ENCODE data around the gene MYH9.
"Not testable (repeated sequence)": the region's sequence is repeated elsewhere in the genome, so short reads cannot be mapped to it uniquely, and the experiment has no call there.

MYH9 gene

GRCh38 chr22:36257948-36258670, 129.7 kb downstream of the MYH9 start:
- no peak for DNase-seq (ENCODE audit: low spot score)
- TF ChIP-seq, protein P1, sequence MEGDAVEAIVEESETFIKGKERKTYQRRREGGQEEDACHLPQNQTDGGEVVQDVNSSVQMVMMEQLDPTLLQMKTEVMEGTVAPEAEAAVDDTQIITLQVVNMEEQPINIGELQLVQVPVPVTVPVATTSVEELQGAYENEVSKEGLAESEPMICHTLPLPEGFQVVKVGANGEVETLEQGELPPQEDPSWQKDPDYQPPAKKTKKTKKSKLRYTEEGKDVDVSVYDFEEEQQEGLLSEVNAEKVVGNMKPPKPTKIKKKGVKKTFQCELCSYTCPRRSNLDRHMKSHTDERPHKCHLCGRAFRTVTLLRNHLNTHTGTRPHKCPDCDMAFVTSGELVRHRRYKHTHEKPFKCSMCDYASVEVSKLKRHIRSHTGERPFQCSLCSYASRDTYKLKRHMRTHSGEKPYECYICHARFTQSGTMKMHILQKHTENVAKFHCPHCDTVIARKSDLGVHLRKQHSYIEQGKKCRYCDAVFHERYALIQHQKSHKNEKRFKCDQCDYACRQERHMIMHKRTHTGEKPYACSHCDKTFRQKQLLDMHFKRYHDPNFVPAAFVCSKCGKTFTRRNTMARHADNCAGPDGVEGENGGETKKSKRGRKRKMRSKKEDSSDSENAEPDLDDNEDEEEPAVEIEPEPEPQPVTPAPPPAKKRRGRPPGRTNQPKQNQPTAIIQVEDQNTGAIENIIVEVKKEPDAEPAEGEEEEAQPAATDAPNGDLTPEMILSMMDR (IDR thresholded peaks at IDR 0.05; ENCODE audit: extremely low read depth, insufficient read depth, missing control alignments) = no peak

DNA sequence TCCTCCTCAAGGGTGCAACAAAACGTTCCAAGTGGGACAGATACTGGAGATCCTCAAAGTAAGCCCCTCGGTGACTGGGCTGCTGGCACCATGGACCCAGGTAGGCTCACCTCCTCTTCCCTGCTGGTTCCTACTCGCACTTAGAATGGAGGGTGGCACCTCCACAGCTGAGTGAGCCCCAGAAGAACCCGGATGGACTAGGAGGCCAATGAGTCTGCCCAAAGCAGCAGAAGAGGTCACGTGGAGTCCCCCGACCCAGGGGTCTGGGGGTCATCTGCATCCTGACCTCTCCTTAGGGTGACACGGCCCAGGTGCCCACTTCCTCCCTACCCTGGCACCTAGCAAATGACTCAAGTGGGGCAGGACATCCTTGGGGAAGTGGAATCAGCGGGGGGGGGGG, 130.5 kb downstream of the MYH9 start:
- TF ChIP-seq, protein P1 (IDR thresholded peaks at IDR 0.05; ENCODE audit: extremely low read depth, insufficient read depth, missing control alignments) = no peak
- in situ Hi-C loops (cut with MboI; ENCODE audit: low pct_unique_long_range_greater_than_20kb, low sequenced_read_pairs, unreplicated experiment) = no loop called here
- no peak for DNase-seq (ENCODE audit: low spot score)

More at GRCh38 chr22:36257948-36258670, 129.7 kb downstream of the MYH9 start:
- in situ Hi-C loops (cut with MboI; ENCODE audit: low pct_unique_long_range_greater_than_20kb, low sequenced_read_pairs, unreplicated experiment) = no loop called here

- in situ Hi-C loops (cut with MboI; ENCODE audit: low pct_unique_long_range_greater_than_20kb, low sequenced_read_pairs, unreplicated experiment) = no loop called here
- DNase-seq (ENCODE audit: low spot score) = no peak
- TF ChIP-seq, protein P1 (IDR thresholded peaks at IDR 0.05; ENCODE audit: extremely low read depth, insufficient read depth, missing control alignments) = no peak
Measured at GRCh38 chr22:36256478-36256877, 131.3 kb downstream of the MYH9 start.

DNA sequence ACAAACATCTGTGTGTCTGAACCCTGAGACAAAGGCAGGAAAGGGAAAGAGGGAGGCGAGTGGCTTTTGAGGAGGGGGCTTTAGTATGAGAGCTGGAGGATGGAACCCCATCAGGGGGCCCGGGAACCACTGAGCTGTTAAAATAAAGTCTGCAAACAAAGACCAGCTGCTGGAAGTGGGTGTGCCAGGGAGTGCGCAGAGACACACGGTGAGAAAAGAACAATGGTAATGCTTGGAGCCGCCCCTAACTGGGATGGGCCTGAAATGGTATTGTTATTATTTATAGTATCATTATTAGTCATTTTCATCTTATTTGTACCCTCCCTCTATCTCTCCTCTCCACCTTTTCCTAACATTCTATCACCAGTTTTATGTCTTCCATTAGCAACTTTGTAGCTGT, 132.2 kb downstream of the MYH9 start:
- DNase-seq (ENCODE audit: low spot score); in situ Hi-C loops (cut with MboI; ENCODE audit: low pct_unique_long_range_greater_than_20kb, low sequenced_read_pairs, unreplicated experiment): not testable (repeated sequence)

- no peak for DNase-seq (ENCODE audit: low spot score)
- in situ Hi-C loops (cut with MboI; ENCODE audit: low pct_unique_long_range_greater_than_20kb, low sequenced_read_pairs, unreplicated experiment) = no loop called here
- TF ChIP-seq, protein P1 (IDR thresholded peaks at IDR 0.05; ENCODE audit: extremely low read depth, insufficient read depth, missing control alignments) = no peak
Measured at GRCh38 chr22:36253523-36254490, 134.0 kb downstream of the MYH9 start.

DNA sequence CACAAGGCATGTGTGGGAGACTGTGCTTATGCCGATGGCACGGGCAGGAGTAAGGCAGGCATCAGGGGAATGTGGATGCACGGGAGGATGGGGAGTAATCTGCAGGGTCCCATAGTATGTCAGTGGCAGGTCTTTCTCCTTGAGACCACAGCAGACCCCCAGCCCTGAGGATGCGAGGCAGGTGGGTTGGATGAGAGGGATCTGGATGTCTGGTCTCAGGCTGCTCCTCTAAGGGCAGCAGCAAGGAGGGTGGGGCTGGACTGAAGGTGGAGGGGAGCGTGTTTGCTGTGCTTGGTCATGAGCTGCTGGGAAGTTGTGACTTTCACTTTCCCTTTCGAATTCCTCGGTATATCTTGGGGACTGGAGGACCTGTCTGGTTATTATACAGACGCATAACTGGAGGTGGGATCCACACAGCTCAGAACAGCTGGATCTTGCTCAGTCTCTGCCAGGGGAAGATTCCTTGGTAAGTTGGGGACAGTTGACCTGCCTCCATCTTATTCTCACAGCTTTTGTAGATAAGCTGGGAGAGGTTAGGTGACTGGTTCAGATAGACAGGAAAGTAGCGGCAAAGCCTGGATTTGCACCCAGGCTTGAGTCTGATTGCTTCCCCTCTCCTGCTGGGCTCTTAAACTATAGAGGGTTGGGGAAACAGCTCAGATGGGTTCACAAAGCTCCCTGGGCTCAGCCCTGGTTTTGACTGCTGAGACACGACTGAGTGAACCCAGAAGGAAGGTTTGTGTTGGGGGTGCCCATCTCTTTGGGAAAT, 134.8 kb downstream of the MYH9 start, which contains the start of gene APOL1:
TSS of gene APOL1 (plus strand) at position 380 of the 769 bp plus-strand sequence. CDS start 1,823 bp downstream, outside the sequence.
- peak; percentile 56 for DNase-seq (ENCODE audit: low spot score)
- TF ChIP-seq, protein P1 (IDR thresholded peaks at IDR 0.05; ENCODE audit: extremely low read depth, insufficient read depth, missing control alignments) = no peak
- in situ Hi-C loops (cut with MboI; ENCODE audit: low pct_unique_long_range_greater_than_20kb, low sequenced_read_pairs, unreplicated experiment) = no loop called here

DNA sequence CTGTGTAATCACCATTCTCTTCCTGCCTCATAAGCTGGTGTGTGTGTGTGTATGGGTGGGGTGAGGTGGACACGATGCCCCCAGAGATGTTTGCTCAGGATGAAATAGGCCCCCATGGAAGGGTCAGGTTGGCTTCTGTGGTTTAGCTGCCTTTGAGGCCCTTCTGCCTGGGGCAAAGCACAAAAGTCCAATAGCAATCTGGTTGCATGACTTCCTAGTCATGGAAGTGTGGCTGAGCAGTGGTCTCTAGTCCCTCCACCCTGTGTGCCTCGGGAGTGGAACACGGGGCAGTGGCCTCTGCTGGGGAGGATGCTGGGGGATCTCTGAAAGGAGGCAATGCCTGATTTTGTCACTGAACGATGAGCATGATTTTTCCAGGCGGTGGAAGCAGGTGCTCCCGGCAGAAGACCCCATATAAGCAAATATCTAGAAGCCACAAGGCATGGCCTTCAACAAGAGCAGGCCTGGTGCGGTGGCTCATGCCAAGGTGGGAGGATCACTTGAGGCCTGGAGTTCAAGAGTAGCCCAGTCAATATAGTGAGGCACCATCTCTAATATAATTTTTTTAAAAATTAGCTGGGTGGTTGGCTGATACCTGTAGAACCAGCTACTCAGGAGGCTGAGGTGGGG, 135.7 kb downstream of the MYH9 start:
- in situ Hi-C loops (cut with MboI; ENCODE audit: low pct_unique_long_range_greater_than_20kb, low sequenced_read_pairs, unreplicated experiment); DNase-seq (ENCODE audit: low spot score): not testable (repeated sequence)

DNA sequence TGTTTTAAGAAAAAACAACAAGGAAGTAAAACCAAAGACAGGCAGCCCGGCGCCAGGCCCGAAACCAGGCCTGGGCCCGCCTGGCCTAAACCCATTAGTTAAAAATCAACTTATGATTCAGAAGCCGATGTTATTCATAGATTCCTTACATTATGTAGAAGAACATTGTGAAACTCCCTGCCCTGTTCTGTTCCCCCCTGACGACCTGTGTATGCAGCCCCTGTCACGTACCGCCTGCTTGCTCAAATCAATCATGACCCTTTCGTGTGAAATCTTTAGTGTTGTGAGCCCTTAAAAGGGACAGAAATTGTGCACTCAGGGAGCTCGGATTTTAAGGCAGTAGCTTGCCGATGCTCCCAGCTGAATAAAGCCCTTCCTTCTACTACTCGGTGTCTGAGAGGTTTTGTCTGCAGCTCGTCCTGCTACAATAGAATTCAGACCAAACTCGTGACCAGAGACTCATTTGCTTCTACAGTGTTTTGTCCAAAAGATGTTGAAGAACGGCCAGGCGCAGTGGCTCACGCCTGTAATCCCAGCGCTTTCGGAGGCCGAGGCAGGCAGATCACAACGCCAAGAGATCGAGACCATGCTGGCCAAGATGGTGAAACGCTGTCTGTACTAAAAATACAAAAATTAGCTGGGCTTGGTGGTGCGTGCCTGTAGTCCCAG, 137.3 kb downstream of the MYH9 start:
- in situ Hi-C loops (cut with MboI; ENCODE audit: low pct_unique_long_range_greater_than_20kb, low sequenced_read_pairs, unreplicated experiment); DNase-seq (ENCODE audit: low spot score): not testable (repeated sequence)
